ENCODE data around the gene CFAP410. TPM values are rescaled to one million over a fixed set of nuclear protein-coding genes. Genes with fewer than 3 reads are reported as not detected.

Gene CFAP410
- total RNA-seq, 1 experiment from 2014 or later = 17.2 TPM

GRCh38 chr21:44325386-44326271 is 13.6 kb downstream of the CFAP410 start:
- Histone ChIP-seq H3K4me3 (ENCODE audit: insufficient read depth, low read depth, low read length) (no peak overlapping the region), H3K36me3 (replicated peaks; ENCODE audit: control insufficient read depth, insufficient read depth, low read length) (peaks cover 3% of the 10 kb centered on the region), H3K27me3 (ENCODE audit: control insufficient read depth, insufficient read depth, low read length) (no peaks in the 10 kb centered on the region)
- no peak for DNase-seq

GRCh38 chr21:44324854-44325107 is 14.4 kb downstream of the CFAP410 start:
- no peak for DNase-seq
- Histone ChIP-seq H3K27me3 (ENCODE audit: control insufficient read depth, insufficient read depth, low read length) (no peaks in the 10 kb centered on the region), H3K4me3 (ENCODE audit: insufficient read depth, low read depth, low read length) (no peak overlapping the region), H3K36me3 (replicated peaks; ENCODE audit: control insufficient read depth, insufficient read depth, low read length) (peaks cover 3% of the 10 kb centered on the region)

GRCh38 chr21:44324106-44324853 is 14.9 kb downstream of the CFAP410 start:
- Histone ChIP-seq H3K27me3 (ENCODE audit: control insufficient read depth, insufficient read depth, low read length) (no peaks in the 10 kb centered on the region), H3K4me3 (ENCODE audit: insufficient read depth, low read depth, low read length) (no peak overlapping the region), H3K36me3 (replicated peaks; ENCODE audit: control insufficient read depth, insufficient read depth, low read length) (peaks cover 3% of the 10 kb centered on the region)
- no peak for DNase-seq

GRCh38 chr21:44323591-44323990 is 15.6 kb downstream of the CFAP410 start:
- Histone ChIP-seq H3K4me3 (ENCODE audit: insufficient read depth, low read depth, low read length) (no peak overlapping the region), H3K36me3 (replicated peaks; ENCODE audit: control insufficient read depth, insufficient read depth, low read length) (peaks cover 3% of the 10 kb centered on the region), H3K27me3 (ENCODE audit: control insufficient read depth, insufficient read depth, low read length) (no peaks in the 10 kb centered on the region)
- DNase-seq = no peak

GRCh38 chr21:44322621-44323325 is 16.4 kb downstream of the CFAP410 start:
- Histone ChIP-seq H3K4me3 (ENCODE audit: insufficient read depth, low read depth, low read length) (no peak overlapping the region), H3K27me3 (ENCODE audit: control insufficient read depth, insufficient read depth, low read length) (no peaks in the 10 kb centered on the region), H3K36me3 (replicated peaks; ENCODE audit: control insufficient read depth, insufficient read depth, low read length) (peaks cover 5% of the 10 kb centered on the region)
- no peak for DNase-seq

- Histone ChIP-seq H3K27me3 (ENCODE audit: control insufficient read depth, insufficient read depth, low read length) (no peaks in the 10 kb centered on the region), H3K4me3 (ENCODE audit: insufficient read depth, low read depth, low read length) (no peak overlapping the region), H3K36me3 (replicated peaks; ENCODE audit: control insufficient read depth, insufficient read depth, low read length) (peaks cover 6% of the 10 kb centered on the region)
- peak; percentile 80 for DNase-seq
Measured at GRCh38 chr21:44321846-44322450, 17.2 kb downstream of the CFAP410 start.

- Histone ChIP-seq H3K4me3 (ENCODE audit: insufficient read depth, low read depth, low read length) (no peak overlapping the region), H3K36me3 (replicated peaks; ENCODE audit: control insufficient read depth, insufficient read depth, low read length) (peaks cover 6% of the 10 kb centered on the region), H3K27me3 (ENCODE audit: control insufficient read depth, insufficient read depth, low read length) (no peaks in the 10 kb centered on the region)
- no peak for DNase-seq
Measured at GRCh38 chr21:44320847-44321246, 18.3 kb downstream of the CFAP410 start.

GRCh38 chr21:44319407-44320065 is 19.7 kb downstream of the CFAP410 start:
- DNase-seq = no peak
- H3K4me3 ChIP-seq (ENCODE audit: insufficient read depth, low read depth, low read length) = no peak overlapping the region

GRCh38 chr21:44318489-44319285 is 20.5 kb downstream of the CFAP410 start:
- H3K27me3 ChIP-seq (ENCODE audit: control insufficient read depth, insufficient read depth, low read length) = no peaks in the 10 kb centered on the region
- no peak overlapping the region for H3K4me3 ChIP-seq (ENCODE audit: insufficient read depth, low read depth, low read length)
- DNase-seq = no peak
- H3K36me3 ChIP-seq (replicated peaks; ENCODE audit: control insufficient read depth, insufficient read depth, low read length) = peaks cover 5% of the 10 kb centered on the region

More at GRCh38 chr21:44319407-44320065, 19.7 kb downstream of the CFAP410 start:
- H3K27me3 ChIP-seq (ENCODE audit: control insufficient read depth, insufficient read depth, low read length) = no peaks in the 10 kb centered on the region
- H3K36me3 ChIP-seq (replicated peaks; ENCODE audit: control insufficient read depth, insufficient read depth, low read length) = peaks cover 5% of the 10 kb centered on the region

- no peak overlapping the region for H3K4me3 ChIP-seq (ENCODE audit: insufficient read depth, low read depth, low read length)
- no peak for DNase-seq
- H3K36me3 ChIP-seq (replicated peaks; ENCODE audit: control insufficient read depth, insufficient read depth, low read length) = peaks cover 5% of the 10 kb centered on the region
- H3K27me3 ChIP-seq (ENCODE audit: control insufficient read depth, insufficient read depth, low read length) = no peaks in the 10 kb centered on the region
Measured at GRCh38 chr21:44317871-44318270, 21.3 kb downstream of the CFAP410 start.

GRCh38 chr21:44317241-44317782 is 21.9 kb downstream of the CFAP410 start:
- Histone ChIP-seq H3K27me3 (ENCODE audit: control insufficient read depth, insufficient read depth, low read length) (no peaks in the 10 kb centered on the region), H3K4me3 (ENCODE audit: insufficient read depth, low read depth, low read length) (no peak overlapping the region), H3K36me3 (replicated peaks; ENCODE audit: control insufficient read depth, insufficient read depth, low read length) (peaks cover 4% of the 10 kb centered on the region)
- DNase-seq = no peak

- Histone ChIP-seq H3K4me3 (ENCODE audit: insufficient read depth, low read depth, low read length) (no peak overlapping the region), H3K27me3 (ENCODE audit: control insufficient read depth, insufficient read depth, low read length) (no peaks in the 10 kb centered on the region), H3K36me3 (replicated peaks; ENCODE audit: control insufficient read depth, insufficient read depth, low read length) (peaks cover 5% of the 10 kb centered on the region)
- DNase-seq = no peak
Measured at GRCh38 chr21:44316277-44316900, 22.8 kb downstream of the CFAP410 start.

GRCh38 chr21:44315691-44316203 is 23.4 kb downstream of the CFAP410 start:
- peaks cover 10% of the 10 kb centered on the region for H3K36me3 ChIP-seq (replicated peaks; ENCODE audit: control insufficient read depth, insufficient read depth, low read length)
- no peaks in the 10 kb centered on the region for H3K27me3 ChIP-seq (ENCODE audit: control insufficient read depth, insufficient read depth, low read length)
- no peak overlapping the region for H3K4me3 ChIP-seq (ENCODE audit: insufficient read depth, low read depth, low read length)
- no peak for DNase-seq
